Keratinocyte (primary cell): ENCODE data around the gene PAGE2B. TPM values are rescaled to one million over a fixed set of nuclear protein-coding genes. Genes with fewer than 3 reads are reported as not detected.

ENCODE experiments used
- DNase-seq: peaks from one replicate; pipeline ENCODE4 v3.0.0-alpha.2; 2011; ENCODE audit warnings: low read depth, missing footprints, low spot score
- FAIRE-seq: peaks from 2 replicates; lab custom pipeline; 2011; peaks lifted over from hg19 to GRCh38; lab: Jason Lieb, UNC
- H2AFZ ChIP-seq: 2 replicates; pipeline ENCODE4 v1.6.0; 2012; ENCODE audit warnings: low read length, control low read depth, inconsistent platforms; ENCODE audit not compliant: control insufficient read depth
- H3K27ac ChIP-seq: 2 replicates; pipeline ENCODE4 v1.5.1; 2011; ENCODE audit warnings: low read length; ENCODE audit not compliant: control insufficient read depth, insufficient read depth
- H3K27me3 ChIP-seq: 3 replicates; pipeline ENCODE4 v1.6.0; 2011; ENCODE audit warnings: low read length; ENCODE audit not compliant: control insufficient read depth, insufficient read depth; ENCODE audit errors: extremely low read depth
- H3K36me3 ChIP-seq, 2 experiments: 2 replicates in 1 of 2; 3 replicates in 1 of 2; pipeline ENCODE4 v1.5.1; 2011; ENCODE audit warnings: low read length in 2 of 2, mild to moderate bottlenecking in 1 of 2; ENCODE audit not compliant: control insufficient read depth in 2 of 2, insufficient read depth in 2 of 2; ENCODE audit errors: extremely low read depth in 1 of 2
- H3K4me1 ChIP-seq: 3 replicates; pipeline ENCODE4 v1.5.1; 2011; ENCODE audit warnings: low read length; ENCODE audit not compliant: control insufficient read depth, insufficient read depth; ENCODE audit errors: extremely low read depth
- H3K4me2 ChIP-seq: 3 replicates; pipeline ENCODE4 v1.6.0; 2011; ENCODE audit warnings: low read depth, low read length; ENCODE audit not compliant: control insufficient read depth, insufficient read depth; ENCODE audit errors: extremely low read depth
- H3K4me3 ChIP-seq, 3 experiments: fragments of 200-600 bp in 1 of 3; sonication (generic) in 1 of 3; 2 replicates in 2 of 3; 3 replicates in 1 of 3; pipeline ENCODE4 v1.5.1; 2011 to 2016; ENCODE audit warnings: low read length in 3 of 3, mild to moderate bottlenecking in 3 of 3, control low read depth in 2 of 3, inconsistent platforms in 1 of 3, low read depth in 1 of 3, mixed read lengths in 1 of 3, mixed run types in 1 of 3, moderate library complexity in 1 of 3; ENCODE audit not compliant: control insufficient read depth in 2 of 3, insufficient read depth in 2 of 3; ENCODE audit errors: extremely low read depth in 1 of 3
- H3K79me2 ChIP-seq: 2 replicates; pipeline ENCODE4 v1.6.0; 2012; ENCODE audit warnings: low read length; ENCODE audit not compliant: control insufficient read depth, insufficient read depth
- H3K9ac ChIP-seq: 3 replicates; pipeline ENCODE4 v1.6.0; 2011; ENCODE audit warnings: low read length; ENCODE audit not compliant: control insufficient read depth, insufficient read depth; ENCODE audit errors: extremely low read depth
- H3K9me1 ChIP-seq: 3 replicates; pipeline ENCODE4 v1.6.0; 2011; ENCODE audit warnings: low read length; ENCODE audit not compliant: control insufficient read depth, insufficient read depth; ENCODE audit errors: extremely low read depth
- H3K9me3 ChIP-seq: 2 replicates; pipeline ENCODE4 v1.5.1; 2012; ENCODE audit warnings: low read depth, low read length; ENCODE audit not compliant: control insufficient read depth
- H4K20me1 ChIP-seq: 3 replicates; pipeline ENCODE4 v1.6.0; 2011; ENCODE audit warnings: low read length; ENCODE audit not compliant: control insufficient read depth, insufficient read depth; ENCODE audit errors: extremely low read depth
- EZH2 ChIP-seq: IDR thresholded peaks from one replicate; pipeline ENCODE4 v1.6.1; 2012; ENCODE audit warnings: inconsistent platforms, mild to moderate bottlenecking, low read length, moderate library complexity
- dilution Hi-C: fragments of 300-500 bp; cut with MboI; formaldehyde crosslinking; loops from one replicate; pipeline ENCODE4 v1.7.0; 2020; ENCODE audit warnings: low sequenced_read_pairs; ENCODE audit not compliant: extremely low pct_ligation_motif_present
- polyA plus RNA-seq, 5 experiments: library from polyadenylated mRNA; depleted of rRNA in 3 of 5; stranded (reverse) in 3 of 5; stranded (forward) in 1 of 5; unstranded in 1 of 5; fragments of >200 nt; gene quantifications; 1 replicate in 1 of 5; 2 replicates in 3 of 5; 3 replicates in 1 of 5; pipeline versions ENCODE4 v1.2.1 to v1.2.3, GENCODE V29; 2011 to 2012; ENCODE audit warnings: missing spikeins in 2 of 5, low read depth in 1 of 5, low replicate concordance in 1 of 5
- TF ChIP-seq, protein P1 (sequence below), 3 experiments: IDR thresholded peaks in 1 of 3; conservative IDR thresholded peaks in 1 of 3; optimal IDR thresholded peaks in 1 of 3; 2 replicates in 2 of 3; 3 replicates in 1 of 3; pipeline versions ENCODE3 to v1.5.1; 2011; ENCODE audit warnings: low read length in 3 of 3, mild to moderate bottlenecking in 3 of 3, moderate library complexity in 2 of 3, control low read depth in 1 of 3, inconsistent platforms in 1 of 3; ENCODE audit not compliant: insufficient read depth in 2 of 3; ENCODE audit errors: extremely low read depth in 1 of 3

The PAGE2B gene
- polyA plus RNA-seq, 1 donor (not counting 4 experiments of a cell fraction or from before 2014, with no cell fraction given), result not detected

- H3K4me1 ChIP-seq, result no peaks in the 10 kb centered on the region
- no peak overlapping the region for H3K27ac ChIP-seq
- H3K9ac ChIP-seq, result no peak overlapping the region
- no peak for TF ChIP-seq EZH2
- TF ChIP-seq, protein P1, sequence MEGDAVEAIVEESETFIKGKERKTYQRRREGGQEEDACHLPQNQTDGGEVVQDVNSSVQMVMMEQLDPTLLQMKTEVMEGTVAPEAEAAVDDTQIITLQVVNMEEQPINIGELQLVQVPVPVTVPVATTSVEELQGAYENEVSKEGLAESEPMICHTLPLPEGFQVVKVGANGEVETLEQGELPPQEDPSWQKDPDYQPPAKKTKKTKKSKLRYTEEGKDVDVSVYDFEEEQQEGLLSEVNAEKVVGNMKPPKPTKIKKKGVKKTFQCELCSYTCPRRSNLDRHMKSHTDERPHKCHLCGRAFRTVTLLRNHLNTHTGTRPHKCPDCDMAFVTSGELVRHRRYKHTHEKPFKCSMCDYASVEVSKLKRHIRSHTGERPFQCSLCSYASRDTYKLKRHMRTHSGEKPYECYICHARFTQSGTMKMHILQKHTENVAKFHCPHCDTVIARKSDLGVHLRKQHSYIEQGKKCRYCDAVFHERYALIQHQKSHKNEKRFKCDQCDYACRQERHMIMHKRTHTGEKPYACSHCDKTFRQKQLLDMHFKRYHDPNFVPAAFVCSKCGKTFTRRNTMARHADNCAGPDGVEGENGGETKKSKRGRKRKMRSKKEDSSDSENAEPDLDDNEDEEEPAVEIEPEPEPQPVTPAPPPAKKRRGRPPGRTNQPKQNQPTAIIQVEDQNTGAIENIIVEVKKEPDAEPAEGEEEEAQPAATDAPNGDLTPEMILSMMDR (optimal IDR thresholded peaks at IDR 0.05 in 1 of 3, IDR thresholded peaks at IDR 0.05 in 1 of 3, conservative IDR thresholded peaks at IDR 0.05 in 1 of 3; ENCODE audit: extremely low read depth in 1 of 3, insufficient read depth in 2 of 3, low read length in 3 of 3), result no peak
- DNase-seq (no peak), FAIRE-seq (no peak)
- H3K9me1 ChIP-seq, result no peaks in the 10 kb centered on the region
- no peak overlapping the region for H3K4me2 ChIP-seq
- no peak overlapping the region for H3K4me3 ChIP-seq
- no peaks in the 10 kb centered on the region for H4K20me1 ChIP-seq
- H2AFZ ChIP-seq, result no peak overlapping the region
- H3K9me3 ChIP-seq, result no peaks in the 10 kb centered on the region
- dilution Hi-C loops, result no loop called here
- H3K27me3 ChIP-seq, result no peaks in the 10 kb centered on the region
- H3K79me2 ChIP-seq, result no peaks in the 10 kb centered on the region
- H3K36me3 ChIP-seq, result no peaks in the 10 kb centered on the region
Measured at GRCh38 chrX:55026840-55027239, 48.0 kb upstream of the PAGE2B start.

DNA sequence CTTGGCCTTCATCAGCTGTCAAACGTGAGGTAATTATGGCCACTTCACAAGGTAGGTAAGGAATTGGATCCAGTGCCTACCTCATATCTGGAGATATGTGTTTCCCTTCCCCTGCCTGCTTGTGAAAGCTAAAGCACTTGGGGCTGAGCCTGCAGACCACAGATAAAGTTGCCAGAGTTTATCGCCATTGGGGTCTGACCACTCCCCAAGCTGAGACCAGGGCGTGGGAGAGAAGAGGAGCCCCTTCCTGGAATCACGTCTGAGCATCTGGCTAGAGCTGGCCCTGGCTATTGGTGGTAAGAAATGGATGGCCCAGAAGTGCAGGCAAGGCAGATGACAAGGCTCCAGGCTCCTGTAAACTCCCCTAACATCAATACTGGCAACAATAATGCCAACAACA is 46.8 kb upstream of the PAGE2B start:
- no peak for FAIRE-seq
- no peak overlapping the region for H3K9ac ChIP-seq
- no peak overlapping the region for H3K4me3 ChIP-seq
- no peak for DNase-seq
- H3K27ac ChIP-seq, result no peak overlapping the region
- no peaks in the 10 kb centered on the region for H3K9me1 ChIP-seq
- H3K4me2 ChIP-seq, result no peak overlapping the region
- no peaks in the 10 kb centered on the region for H3K36me3 ChIP-seq
- no peak overlapping the region for H2AFZ ChIP-seq
- no peaks in the 10 kb centered on the region for H3K27me3 ChIP-seq
- H3K79me2 ChIP-seq, result no peaks in the 10 kb centered on the region
- no peaks in the 10 kb centered on the region for H4K20me1 ChIP-seq
- dilution Hi-C loops, result no loop called here
- no peak for TF ChIP-seq EZH2
- TF ChIP-seq, protein P1 (optimal IDR thresholded peaks at IDR 0.05 in 1 of 3, IDR thresholded peaks at IDR 0.05 in 1 of 3, conservative IDR thresholded peaks at IDR 0.05 in 1 of 3; ENCODE audit: extremely low read depth in 1 of 3, insufficient read depth in 2 of 3, low read length in 3 of 3), result no peak
- no peaks in the 10 kb centered on the region for H3K9me3 ChIP-seq
- no peaks in the 10 kb centered on the region for H3K4me1 ChIP-seq
